ENCODE measurements around the gene SPAG9. TPM values are rescaled to one million over a fixed set of nuclear protein-coding genes. Genes with fewer than 3 reads are reported as not detected.

Gene SPAG9
- total and polyA plus RNA-seq, 2 experiments from 2014 or later, result 13.7 to 45.0 TPM

GRCh38 chr17:51050291-51051033 lies 70.2 kb downstream of the SPAG9 start:
- peaks cover 1% of the 10 kb centered on the region for H3K27me3 Mint-ChIP-seq (ENCODE audit: insufficient read depth, low read depth, poor library complexity)
- Histone ChIP-seq H3K27me3 (ENCODE audit: insufficient read depth) (no peaks in the 10 kb centered on the region), H3K4me2 (no peak overlapping the region), H3K4me3 (no peak overlapping the region), H3F3A (replicated peaks; ENCODE audit: low read depth) (no peaks in the 10 kb centered on the region), H4K20me1 (replicated peaks; ENCODE audit: insufficient read depth) (no peaks in the 10 kb centered on the region), H3K79me2 (replicated peaks; ENCODE audit: insufficient read depth) (peaks cover 2% of the 10 kb centered on the region; the same call in 1 of the 2 replicates), H3K9me2 (ENCODE audit: insufficient read depth) (no peaks in the 10 kb centered on the region), H2AFZ (no peak overlapping the region), H3K27ac (ENCODE audit: low read depth) (no peak overlapping the region), H3K4me1 (ENCODE audit: insufficient read depth) (peaks cover 15% of the 10 kb centered on the region; the same call in 1 of the 2 replicates), H3K36me3 (ENCODE audit: insufficient read depth) (no peaks in the 10 kb centered on the region)
- peaks cover 5% of the 10 kb centered on the region; the same call in 1 of the 3 replicates for H3K4me1 Mint-ChIP-seq
- ATAC-seq, result no peak
- H3K36me3 Mint-ChIP-seq (ENCODE audit: low read depth), result no peaks in the 10 kb centered on the region
- H3K4me3 Mint-ChIP-seq, result no peak overlapping the region
- no peak for DNase-seq (ENCODE audit: low spot score)
- TF ChIP-seq, protein P1, sequence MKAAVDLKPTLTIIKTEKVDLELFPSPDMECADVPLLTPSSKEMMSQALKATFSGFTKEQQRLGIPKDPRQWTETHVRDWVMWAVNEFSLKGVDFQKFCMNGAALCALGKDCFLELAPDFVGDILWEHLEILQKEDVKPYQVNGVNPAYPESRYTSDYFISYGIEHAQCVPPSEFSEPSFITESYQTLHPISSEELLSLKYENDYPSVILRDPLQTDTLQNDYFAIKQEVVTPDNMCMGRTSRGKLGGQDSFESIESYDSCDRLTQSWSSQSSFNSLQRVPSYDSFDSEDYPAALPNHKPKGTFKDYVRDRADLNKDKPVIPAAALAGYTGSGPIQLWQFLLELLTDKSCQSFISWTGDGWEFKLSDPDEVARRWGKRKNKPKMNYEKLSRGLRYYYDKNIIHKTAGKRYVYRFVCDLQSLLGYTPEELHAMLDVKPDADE (IDR thresholded peaks at IDR 0.05), result no peak
- TF ChIP-seq, protein P2, sequence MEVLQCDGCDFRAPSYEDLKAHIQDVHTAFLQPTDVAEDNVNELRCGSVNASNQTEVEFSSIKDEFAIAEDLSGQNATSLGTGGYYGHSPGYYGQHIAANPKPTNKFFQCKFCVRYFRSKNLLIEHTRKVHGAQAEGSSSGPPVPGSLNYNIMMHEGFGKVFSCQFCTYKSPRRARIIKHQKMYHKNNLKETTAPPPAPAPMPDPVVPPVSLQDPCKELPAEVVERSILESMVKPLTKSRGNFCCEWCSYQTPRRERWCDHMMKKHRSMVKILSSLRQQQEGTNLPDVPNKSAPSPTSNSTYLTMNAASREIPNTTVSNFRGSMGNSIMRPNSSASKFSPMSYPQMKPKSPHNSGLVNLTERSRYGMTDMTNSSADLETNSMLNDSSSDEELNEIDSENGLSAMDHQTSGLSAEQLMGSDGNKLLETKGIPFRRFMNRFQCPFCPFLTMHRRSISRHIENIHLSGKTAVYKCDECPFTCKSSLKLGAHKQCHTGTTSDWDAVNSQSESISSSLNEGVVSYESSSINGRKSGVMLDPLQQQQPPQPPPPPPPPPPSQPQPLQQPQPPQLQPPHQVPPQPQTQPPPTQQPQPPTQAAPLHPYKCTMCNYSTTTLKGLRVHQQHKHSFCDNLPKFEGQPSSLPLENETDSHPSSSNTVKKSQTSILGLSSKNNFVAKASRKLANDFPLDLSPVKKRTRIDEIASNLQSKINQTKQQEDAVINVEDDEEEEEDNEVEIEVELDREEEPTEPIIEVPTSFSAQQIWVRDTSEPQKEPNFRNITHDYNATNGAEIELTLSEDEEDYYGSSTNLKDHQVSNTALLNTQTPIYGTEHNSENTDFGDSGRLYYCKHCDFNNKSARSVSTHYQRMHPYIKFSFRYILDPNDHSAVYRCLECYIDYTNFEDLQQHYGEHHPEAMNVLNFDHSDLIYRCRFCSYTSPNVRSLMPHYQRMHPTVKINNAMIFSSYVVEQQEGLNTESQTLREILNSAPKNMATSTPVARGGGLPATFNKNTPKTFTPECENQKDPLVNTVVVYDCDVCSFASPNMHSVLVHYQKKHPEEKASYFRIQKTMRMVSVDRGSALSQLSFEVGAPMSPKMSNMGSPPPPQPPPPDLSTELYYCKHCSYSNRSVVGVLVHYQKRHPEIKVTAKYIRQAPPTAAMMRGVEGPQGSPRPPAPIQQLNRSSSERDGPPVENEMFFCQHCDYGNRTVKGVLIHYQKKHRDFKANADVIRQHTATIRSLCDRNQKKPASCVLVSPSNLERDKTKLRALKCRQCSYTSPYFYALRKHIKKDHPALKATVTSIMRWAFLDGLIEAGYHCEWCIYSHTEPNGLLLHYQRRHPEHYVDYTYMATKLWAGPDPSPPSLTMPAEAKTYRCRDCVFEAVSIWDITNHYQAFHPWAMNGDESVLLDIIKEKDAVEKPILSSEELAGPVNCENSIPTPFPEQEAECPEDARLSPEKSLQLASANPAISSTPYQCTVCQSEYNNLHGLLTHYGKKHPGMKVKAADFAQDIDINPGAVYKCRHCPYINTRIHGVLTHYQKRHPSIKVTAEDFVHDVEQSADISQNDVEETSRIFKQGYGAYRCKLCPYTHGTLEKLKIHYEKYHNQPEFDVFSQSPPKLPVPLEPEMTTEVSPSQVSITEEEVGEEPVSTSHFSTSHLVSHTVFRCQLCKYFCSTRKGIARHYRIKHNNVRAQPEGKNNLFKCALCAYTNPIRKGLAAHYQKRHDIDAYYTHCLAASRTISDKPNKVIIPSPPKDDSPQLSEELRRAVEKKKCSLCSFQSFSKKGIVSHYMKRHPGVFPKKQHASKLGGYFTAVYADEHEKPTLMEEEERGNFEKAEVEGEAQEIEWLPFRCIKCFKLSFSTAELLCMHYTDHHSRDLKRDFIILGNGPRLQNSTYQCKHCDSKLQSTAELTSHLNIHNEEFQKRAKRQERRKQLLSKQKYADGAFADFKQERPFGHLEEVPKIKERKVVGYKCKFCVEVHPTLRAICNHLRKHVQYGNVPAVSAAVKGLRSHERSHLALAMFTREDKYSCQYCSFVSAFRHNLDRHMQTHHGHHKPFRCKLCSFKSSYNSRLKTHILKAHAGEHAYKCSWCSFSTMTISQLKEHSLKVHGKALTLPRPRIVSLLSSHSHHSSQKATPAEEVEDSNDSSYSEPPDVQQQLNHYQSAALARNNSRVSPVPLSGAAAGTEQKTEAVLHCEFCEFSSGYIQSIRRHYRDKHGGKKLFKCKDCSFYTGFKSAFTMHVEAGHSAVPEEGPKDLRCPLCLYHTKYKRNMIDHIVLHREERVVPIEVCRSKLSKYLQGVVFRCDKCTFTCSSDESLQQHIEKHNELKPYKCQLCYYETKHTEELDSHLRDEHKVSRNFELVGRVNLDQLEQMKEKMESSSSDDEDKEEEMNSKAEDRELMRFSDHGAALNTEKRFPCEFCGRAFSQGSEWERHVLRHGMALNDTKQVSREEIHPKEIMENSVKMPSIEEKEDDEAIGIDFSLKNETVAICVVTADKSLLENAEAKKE (CRISPR knock-in tag; IDR thresholded peaks at IDR 0.05), result no peak
- TF ChIP-seq EZH2 (IDR thresholded peaks at IDR 0.05; ENCODE audit: low read depth, unreplicated experiment) (no peak), EZH2phosphoT487 (IDR thresholded peaks at IDR 0.05; ENCODE audit: unreplicated experiment) (no peak), POLR2AphosphoS5 (IDR thresholded peaks at IDR 0.05; ENCODE audit: low read depth) (no peak), STAT1 (IDR thresholded peaks at IDR 0.05; ENCODE audit: unreplicated experiment) (no peak), REST (IDR thresholded peaks at IDR 0.05; ENCODE audit: unreplicated experiment) (no peak), JUNB (IDR thresholded peaks at IDR 0.05; ENCODE audit: unreplicated experiment) (no peak), CREB1 (CRISPR knock-in tag; IDR thresholded peaks at IDR 0.05; ENCODE audit: low read depth) (no peak)
- H3K27ac Mint-ChIP-seq, result peak overlapping the region; percentile 70; the same call in 1 of the 2 replicates
- no peaks in the 10 kb centered on the region for H3K9me3 Mint-ChIP-seq
